Neutrophil (primary cell): ENCODE data around the gene ADAMTSL1.

ENCODE experiments used
- H3K27ac ChIP-seq: fragments of 200-600 bp; sonication (generic); 2 replicates; pipeline ENCODE4 v1.5.1; 2016; ENCODE audit warnings: mild to moderate bottlenecking, moderate library complexity
- H3K27me3 ChIP-seq: fragments of 200-600 bp; sonication (generic); 2 replicates; pipeline ENCODE4 v1.6.0; 2016; ENCODE audit warnings: mild to moderate bottlenecking
- H3K36me3 ChIP-seq: fragments of 200-600 bp; sonication (generic); 2 replicates; pipeline ENCODE4 v1.5.1; 2017
- H3K4me1 ChIP-seq, 2 experiments: fragments of 200-600 bp in 1 of 2; sonication (generic) in 1 of 2; 1 replicate in 1 of 2; 2 replicates in 1 of 2; pipeline versions ENCODE4 v1.5.1 to v1.6.1; 2013 to 2016; ENCODE audit warnings: low read depth in 1 of 2, low read length in 1 of 2, mild to moderate bottlenecking in 1 of 2, moderate library complexity in 1 of 2; ENCODE audit not compliant: control insufficient read depth in 1 of 2, insufficient read depth in 1 of 2
- H3K4me3 ChIP-seq, 2 experiments: fragments of 200-600 bp in 1 of 2; sonication (generic) in 1 of 2; 1 replicate in 1 of 2; 2 replicates in 1 of 2; pipeline ENCODE4 v1.5.1; 2013 to 2016; ENCODE audit warnings: low read depth in 1 of 2, low read length in 1 of 2, mild to moderate bottlenecking in 1 of 2, moderate library complexity in 1 of 2
- H3K9me3 ChIP-seq: fragments of 200-600 bp; sonication (generic); 2 replicates; pipeline ENCODE4 v1.5.1; 2016
- TF ChIP-seq, protein P1 (sequence below): fragments of 200-600 bp; sonication (generic); IDR thresholded peaks from 2 replicates; pipeline ENCODE4 v1.5.1; 2016; ENCODE audit warnings: antibody characterized with exemption

ADAMTSL1 gene

GRCh38 chr9:18456624-18457237 is 17.2 kb upstream of the ADAMTSL1 start:
- H3K27ac ChIP-seq = no peak overlapping the region
- H3K4me1 ChIP-seq = no peaks in the 10 kb centered on the region
- TF ChIP-seq, protein P1, sequence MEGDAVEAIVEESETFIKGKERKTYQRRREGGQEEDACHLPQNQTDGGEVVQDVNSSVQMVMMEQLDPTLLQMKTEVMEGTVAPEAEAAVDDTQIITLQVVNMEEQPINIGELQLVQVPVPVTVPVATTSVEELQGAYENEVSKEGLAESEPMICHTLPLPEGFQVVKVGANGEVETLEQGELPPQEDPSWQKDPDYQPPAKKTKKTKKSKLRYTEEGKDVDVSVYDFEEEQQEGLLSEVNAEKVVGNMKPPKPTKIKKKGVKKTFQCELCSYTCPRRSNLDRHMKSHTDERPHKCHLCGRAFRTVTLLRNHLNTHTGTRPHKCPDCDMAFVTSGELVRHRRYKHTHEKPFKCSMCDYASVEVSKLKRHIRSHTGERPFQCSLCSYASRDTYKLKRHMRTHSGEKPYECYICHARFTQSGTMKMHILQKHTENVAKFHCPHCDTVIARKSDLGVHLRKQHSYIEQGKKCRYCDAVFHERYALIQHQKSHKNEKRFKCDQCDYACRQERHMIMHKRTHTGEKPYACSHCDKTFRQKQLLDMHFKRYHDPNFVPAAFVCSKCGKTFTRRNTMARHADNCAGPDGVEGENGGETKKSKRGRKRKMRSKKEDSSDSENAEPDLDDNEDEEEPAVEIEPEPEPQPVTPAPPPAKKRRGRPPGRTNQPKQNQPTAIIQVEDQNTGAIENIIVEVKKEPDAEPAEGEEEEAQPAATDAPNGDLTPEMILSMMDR = no peak
- no peaks in the 10 kb centered on the region for H3K27me3 ChIP-seq
- no peak overlapping the region for H3K4me3 ChIP-seq
- H3K36me3 ChIP-seq = no peaks in the 10 kb centered on the region
- no peaks in the 10 kb centered on the region for H3K9me3 ChIP-seq

- no peaks in the 10 kb centered on the region for H3K9me3 ChIP-seq
- no peak overlapping the region for H3K4me3 ChIP-seq
- H3K27ac ChIP-seq = no peak overlapping the region
- no peaks in the 10 kb centered on the region for H3K27me3 ChIP-seq
- no peaks in the 10 kb centered on the region for H3K36me3 ChIP-seq
- TF ChIP-seq, protein P1 = no peak
- H3K4me1 ChIP-seq = no peaks in the 10 kb centered on the region
Observed at GRCh38 chr9:18457510-18457909, 16.4 kb upstream of the ADAMTSL1 start.

- Histone ChIP-seq H3K4me3 (no peak overlapping the region), H3K27ac (no peak overlapping the region)
Observed at GRCh38 chr9:18459962-18460584, 13.9 kb upstream of the ADAMTSL1 start.

DNA sequence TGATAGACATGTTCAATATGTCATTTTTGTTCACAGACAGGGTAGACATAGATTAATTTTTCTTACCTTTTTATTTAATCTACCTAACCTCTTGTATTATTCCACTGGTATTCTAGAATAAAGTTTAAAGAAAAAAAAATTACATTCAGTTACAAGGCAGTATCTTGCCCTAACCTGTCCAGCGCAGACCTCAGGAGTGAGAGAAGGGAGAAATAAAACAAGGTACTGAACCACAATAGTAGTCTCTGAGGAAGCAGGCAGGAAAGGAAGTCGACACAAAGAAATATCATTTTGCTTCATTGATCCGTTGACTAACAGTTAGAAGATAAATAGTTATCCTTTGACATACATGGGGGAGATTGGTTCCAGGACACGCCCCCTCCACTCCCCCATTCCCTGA is 12.5 kb upstream of the ADAMTSL1 start:
- TF ChIP-seq, protein P1 = no peak
- H3K36me3 ChIP-seq = no peaks in the 10 kb centered on the region
- H3K4me3 ChIP-seq = no peak overlapping the region
- H3K27me3 ChIP-seq = no peaks in the 10 kb centered on the region
- no peaks in the 10 kb centered on the region for H3K4me1 ChIP-seq
- no peaks in the 10 kb centered on the region for H3K9me3 ChIP-seq
- no peak overlapping the region for H3K27ac ChIP-seq

More at GRCh38 chr9:18459962-18460584, 13.9 kb upstream of the ADAMTSL1 start:
- no peaks in the 10 kb centered on the region for H3K27me3 ChIP-seq
- H3K4me1 ChIP-seq = no peaks in the 10 kb centered on the region
- no peaks in the 10 kb centered on the region for H3K9me3 ChIP-seq
- TF ChIP-seq, protein P1 = no peak
- H3K36me3 ChIP-seq = no peaks in the 10 kb centered on the region

GRCh38 chr9:18463991-18464390 is 10.0 kb upstream of the ADAMTSL1 start:
- no peaks in the 10 kb centered on the region for H3K4me1 ChIP-seq
- TF ChIP-seq, protein P1 = no peak
- H3K27ac ChIP-seq = no peak overlapping the region
- H3K9me3 ChIP-seq = no peaks in the 10 kb centered on the region
- H3K36me3 ChIP-seq = no peaks in the 10 kb centered on the region
- no peak overlapping the region for H3K4me3 ChIP-seq
- H3K27me3 ChIP-seq = no peaks in the 10 kb centered on the region
